CD4-positive, alpha-beta T cell treated with Interleukin-4 for 1 hour (primary cell): ENCODE measurements around the gene PHLDA1.

Experiments
- DNase-seq, 2 donors: peaks; one replicate each; pipeline ENCODE4 v3.0.0-alpha.2; 2020 to 2022

Gene PHLDA1

GRCh38 chr12:76031414-76032042, at the start of gene PHLDA1:
Gene PHLDA1, minus strand, starts transcription at chr12:76031776.
- peak; percentile 94 to 95 for DNase-seq

- DNase-seq = no peak
Measured at GRCh38 chr12:76080729-76081415, 49.3 kb upstream of the PHLDA1 start.

GRCh38 chr12:76080017-76080728, 48.6 kb upstream of the PHLDA1 start:
- DNase-seq = no peak

GRCh38 chr12:76078748-76079147, 47.2 kb upstream of the PHLDA1 start:
- DNase-seq = no peak

GRCh38 chr12:76075448-76075847, 43.9 kb upstream of the PHLDA1 start:
- no peak for DNase-seq

GRCh38 chr12:76074701-76075336, 43.2 kb upstream of the PHLDA1 start:
- DNase-seq = no peak

- DNase-seq = no peak
Measured at GRCh38 chr12:76073561-76073960, 42.0 kb upstream of the PHLDA1 start.

GRCh38 chr12:76072568-76072967, 41.0 kb upstream of the PHLDA1 start:
- DNase-seq = no peak

- DNase-seq = no peak
Measured at GRCh38 chr12:76069339-76069738, 37.8 kb upstream of the PHLDA1 start.

GRCh38 chr12:76065917-76066316, 34.3 kb upstream of the PHLDA1 start:
- DNase-seq = no peak

- DNase-seq = no peak
Measured at GRCh38 chr12:76064904-76065303, 33.3 kb upstream of the PHLDA1 start.

GRCh38 chr12:76060111-76060510, 28.5 kb upstream of the PHLDA1 start:
- DNase-seq = no peak

GRCh38 chr12:76057326-76057725, 25.8 kb upstream of the PHLDA1 start:
- DNase-seq = no peak

- DNase-seq = no peak
Measured at GRCh38 chr12:76055393-76055792, 23.8 kb upstream of the PHLDA1 start.

GRCh38 chr12:76049575-76050251, 18.1 kb upstream of the PHLDA1 start:
- no peak for DNase-seq

GRCh38 chr12:76047742-76048141, 16.2 kb upstream of the PHLDA1 start:
- DNase-seq = no peak

- no peak for DNase-seq
Measured at GRCh38 chr12:76047060-76047459, 15.5 kb upstream of the PHLDA1 start.

GRCh38 chr12:76043377-76043776, 11.8 kb upstream of the PHLDA1 start:
- no peak for DNase-seq

GRCh38 chr12:76042147-76042546, 10.6 kb upstream of the PHLDA1 start:
- no peak for DNase-seq

- DNase-seq = no peak
Measured at GRCh38 chr12:76041406-76041805, 9.8 kb upstream of the PHLDA1 start.

- DNase-seq = no peak
Measured at GRCh38 chr12:76040461-76040860, 8.9 kb upstream of the PHLDA1 start.

GRCh38 chr12:76038176-76038575, 6.6 kb upstream of the PHLDA1 start:
- no peak for DNase-seq
